HG03521 (cell line): ENCODE results near the gene ETV5.

ENCODE experiments used
- ATAC-seq: cut with Tn5 transposase; IDR thresholded peaks from one replicate; pipeline ENCODE4 v1.9.1; 2021; ENCODE audit warnings: mild to moderate bottlenecking, moderate library complexity; ENCODE audit not compliant: unreplicated experiment

Gene ETV5

GRCh38 chr3:186124592-186124991 is 15.7 kb upstream of the ETV5 start:
- no peak for ATAC-seq

GRCh38 chr3:186123012-186123411 is 14.1 kb upstream of the ETV5 start:
- ATAC-seq: no peak

- ATAC-seq: no peak
These were observed 13.1 kb upstream of the ETV5 start for GRCh38 chr3:186121968-186122367.

GRCh38 chr3:186121278-186121677 is 12.4 kb upstream of the ETV5 start:
- ATAC-seq: no peak

GRCh38 chr3:186119499-186119898 is 10.6 kb upstream of the ETV5 start:
- ATAC-seq: no peak

- no peak for ATAC-seq
These were observed 9.8 kb upstream of the ETV5 start for GRCh38 chr3:186118692-186119091.

- no peak for ATAC-seq
These were observed 8.7 kb upstream of the ETV5 start for GRCh38 chr3:186117521-186118134.

- ATAC-seq: no peak
These were observed 6.5 kb upstream of the ETV5 start for GRCh38 chr3:186115239-186115996.

- ATAC-seq: no peak
These were observed 2.4 kb upstream of the ETV5 start for GRCh38 chr3:186110975-186111974.

GRCh38 chr3:186109897-186110803 is 1.3 kb upstream of the ETV5 start:
- ATAC-seq: no peak

GRCh38 chr3:186108106-186108940 is 566 bp downstream of the ETV5 start:
- ATAC-seq: no peak

- no peak for ATAC-seq
These were observed 1.4 kb downstream of the ETV5 start for GRCh38 chr3:186107215-186108105.

GRCh38 chr3:186105543-186105942 is 3.3 kb downstream of the ETV5 start:
- ATAC-seq: no peak

- ATAC-seq: no peak
These were observed 6.2 kb downstream of the ETV5 start for GRCh38 chr3:186102687-186103086.

- no peak for ATAC-seq
These were observed 8.5 kb downstream of the ETV5 start for GRCh38 chr3:186100398-186100797.

- ATAC-seq: no peak
These were observed 9.7 kb downstream of the ETV5 start for GRCh38 chr3:186099178-186099577.

GRCh38 chr3:186098740-186099139 is 10.1 kb downstream of the ETV5 start:
- no peak for ATAC-seq

- no peak for ATAC-seq
These were observed 11.0 kb downstream of the ETV5 start for GRCh38 chr3:186097663-186098451.
